ENCODE measurements around the gene TMEM59.

DNA sequence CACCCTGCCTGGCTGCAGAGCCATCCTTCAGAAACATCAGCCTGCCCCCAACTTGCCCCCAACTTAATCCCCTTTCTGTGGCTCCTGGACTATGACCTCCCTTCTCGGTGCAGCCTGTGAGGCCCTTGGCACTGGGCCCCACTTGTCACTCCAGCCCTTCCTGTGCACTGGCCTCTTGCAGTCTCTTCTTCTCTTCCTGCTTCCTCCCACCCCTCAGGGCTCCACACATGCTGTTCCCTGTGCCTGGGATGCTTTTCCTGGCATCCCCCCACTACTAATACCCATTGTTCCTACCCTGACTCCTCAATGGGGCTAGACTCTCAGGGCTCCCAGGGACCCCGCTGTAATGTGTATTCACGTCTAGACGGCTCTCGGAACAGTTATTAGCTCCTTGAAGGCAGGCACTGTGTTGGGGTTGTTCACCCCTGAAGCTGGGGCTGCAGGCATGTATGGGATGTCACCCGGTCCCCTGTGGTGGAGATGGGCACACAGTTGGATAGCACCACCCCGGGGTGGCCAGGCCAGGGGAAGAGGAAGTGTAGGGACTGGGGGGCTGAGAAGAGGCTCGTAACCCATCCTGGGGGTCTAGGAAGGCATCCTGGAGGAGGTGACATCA, 39.5 kb downstream of the TMEM59 start:
- TF ChIP-seq, protein P1, sequence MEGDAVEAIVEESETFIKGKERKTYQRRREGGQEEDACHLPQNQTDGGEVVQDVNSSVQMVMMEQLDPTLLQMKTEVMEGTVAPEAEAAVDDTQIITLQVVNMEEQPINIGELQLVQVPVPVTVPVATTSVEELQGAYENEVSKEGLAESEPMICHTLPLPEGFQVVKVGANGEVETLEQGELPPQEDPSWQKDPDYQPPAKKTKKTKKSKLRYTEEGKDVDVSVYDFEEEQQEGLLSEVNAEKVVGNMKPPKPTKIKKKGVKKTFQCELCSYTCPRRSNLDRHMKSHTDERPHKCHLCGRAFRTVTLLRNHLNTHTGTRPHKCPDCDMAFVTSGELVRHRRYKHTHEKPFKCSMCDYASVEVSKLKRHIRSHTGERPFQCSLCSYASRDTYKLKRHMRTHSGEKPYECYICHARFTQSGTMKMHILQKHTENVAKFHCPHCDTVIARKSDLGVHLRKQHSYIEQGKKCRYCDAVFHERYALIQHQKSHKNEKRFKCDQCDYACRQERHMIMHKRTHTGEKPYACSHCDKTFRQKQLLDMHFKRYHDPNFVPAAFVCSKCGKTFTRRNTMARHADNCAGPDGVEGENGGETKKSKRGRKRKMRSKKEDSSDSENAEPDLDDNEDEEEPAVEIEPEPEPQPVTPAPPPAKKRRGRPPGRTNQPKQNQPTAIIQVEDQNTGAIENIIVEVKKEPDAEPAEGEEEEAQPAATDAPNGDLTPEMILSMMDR (IDR thresholded peaks at IDR 0.05 in 4 of 5, conservative IDR thresholded peaks at IDR 0.05 in 1 of 5): no peak
- TF ChIP-seq POLR2A (IDR thresholded peaks at IDR 0.05): no peak

Measured in gastrocnemius medialis (tissue), 4 donors.